GM18499 (cell line): Measurements from ENCODE around the gene FBXO8.

Source experiments
- ATAC-seq: cut with Tn5 transposase; IDR thresholded peaks from one replicate; pipeline ENCODE4 v1.9.1; 2021; ENCODE audit warnings: moderate number of reproducible peaks; ENCODE audit not compliant: insufficient read depth, unreplicated experiment

The FBXO8 gene

GRCh38 chr4:174213731-174214100, 69.8 kb downstream of the FBXO8 start:
- ATAC-seq = no peak

GRCh38 chr4:174212061-174212460, 71.4 kb downstream of the FBXO8 start:
- ATAC-seq = no peak

GRCh38 chr4:174211622-174212044, 71.8 kb downstream of the FBXO8 start:
- ATAC-seq = no peak

GRCh38 chr4:174210952-174211490, 72.4 kb downstream of the FBXO8 start:
- no peak for ATAC-seq

GRCh38 chr4:174210354-174210753, 73.1 kb downstream of the FBXO8 start:
- no peak for ATAC-seq

- ATAC-seq = no peak
Measured at GRCh38 chr4:174209341-174209740, 74.1 kb downstream of the FBXO8 start.

- no peak for ATAC-seq
Measured at GRCh38 chr4:174207367-174207766, 76.1 kb downstream of the FBXO8 start.

- no peak for ATAC-seq
Measured at GRCh38 chr4:174204164-174204831, 79.2 kb downstream of the FBXO8 start.

- no peak for ATAC-seq
Measured at GRCh38 chr4:174201871-174202270, 81.6 kb downstream of the FBXO8 start.

GRCh38 chr4:174199735-174200134, 83.7 kb downstream of the FBXO8 start:
- no peak for ATAC-seq

- no peak for ATAC-seq
Measured at GRCh38 chr4:174198828-174199227, 84.6 kb downstream of the FBXO8 start.

- no peak for ATAC-seq
Measured at GRCh38 chr4:174198396-174198795, 85.1 kb downstream of the FBXO8 start.

- ATAC-seq = no peak
Measured at GRCh38 chr4:174193438-174194374, 89.8 kb downstream of the FBXO8 start.

- no peak for ATAC-seq
Measured at GRCh38 chr4:174192943-174193342, 90.5 kb downstream of the FBXO8 start.

- ATAC-seq = no peak
Measured at GRCh38 chr4:174190832-174191500, 92.5 kb downstream of the FBXO8 start.

- ATAC-seq = no peak
Measured at GRCh38 chr4:174189392-174190015, 94.0 kb downstream of the FBXO8 start.
